GM21723 (cell line): ENCODE data around the gene FMO3.

Source experiments
- ATAC-seq: cut with Tn5 transposase; IDR thresholded peaks from one replicate; pipeline ENCODE4 v1.9.1; 2021; ENCODE audit warnings: mild to moderate bottlenecking, moderate library complexity; ENCODE audit not compliant: unreplicated experiment

FMO3 gene

DNA sequence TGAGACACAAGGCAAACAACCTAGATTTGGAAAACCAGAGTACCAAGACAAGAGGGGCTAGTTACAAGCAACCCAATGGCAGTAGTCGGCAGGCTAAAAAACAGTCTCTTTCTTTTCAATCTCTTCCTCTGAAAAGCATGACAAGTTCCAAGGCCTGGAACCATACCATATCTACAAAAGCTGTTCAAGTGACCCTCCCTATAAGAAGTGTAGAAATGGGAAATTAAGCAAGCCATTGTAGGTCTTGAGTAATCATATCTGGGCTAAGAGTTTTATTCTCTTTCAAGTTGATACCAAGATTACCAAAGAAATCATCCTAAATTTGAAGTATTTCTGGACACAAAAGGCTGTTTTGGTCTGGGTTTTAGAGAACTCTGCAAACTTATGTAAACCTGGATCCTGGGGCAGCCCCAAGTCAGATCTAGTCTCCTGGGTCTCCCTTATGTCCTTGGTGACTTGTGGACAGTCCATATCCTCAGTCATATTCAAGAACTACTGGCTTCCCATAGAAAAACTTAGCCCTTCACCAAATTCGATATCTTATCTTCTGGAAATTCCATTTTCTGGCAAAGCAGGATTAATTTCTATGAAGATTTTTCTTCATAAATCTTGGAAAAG is 24.7 kb downstream of the FMO3 start:
- no peak for ATAC-seq

DNA sequence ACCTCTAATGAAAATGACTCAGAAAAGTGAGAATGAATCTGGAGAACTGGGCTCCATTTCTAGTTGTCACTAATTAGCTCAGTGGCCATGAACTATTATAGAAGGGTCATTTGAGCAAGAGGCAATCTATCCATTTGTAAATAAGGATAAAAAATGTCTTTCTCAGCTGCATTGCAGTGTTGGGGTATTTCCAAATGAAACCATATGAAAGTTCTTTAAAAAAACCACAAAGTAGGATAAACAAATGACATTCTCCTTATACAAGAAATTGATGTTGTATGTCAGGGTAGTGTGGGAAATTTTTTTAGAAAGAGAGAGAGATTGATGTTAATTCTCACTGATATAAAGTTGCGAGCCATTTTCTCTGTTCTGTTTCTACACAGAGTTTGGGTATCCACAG is 26.0 kb downstream of the FMO3 start:
- no peak for ATAC-seq

DNA sequence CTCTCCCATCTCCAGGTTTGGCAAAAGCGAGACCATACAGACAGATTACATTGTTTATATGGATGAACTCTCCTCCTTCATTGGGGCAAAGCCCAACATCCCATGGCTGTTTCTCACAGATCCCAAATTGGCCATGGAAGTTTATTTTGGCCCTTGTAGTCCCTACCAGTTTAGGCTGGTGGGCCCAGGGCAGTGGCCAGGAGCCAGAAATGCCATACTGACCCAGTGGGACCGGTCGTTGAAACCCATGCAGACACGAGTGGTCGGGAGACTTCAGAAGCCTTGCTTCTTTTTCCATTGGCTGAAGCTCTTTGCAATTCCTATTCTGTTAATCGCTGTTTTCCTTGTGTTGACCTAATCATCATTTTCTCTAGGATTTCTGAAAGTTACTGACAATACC is 26.4 kb downstream of the FMO3 start:
- ATAC-seq, result no peak

DNA sequence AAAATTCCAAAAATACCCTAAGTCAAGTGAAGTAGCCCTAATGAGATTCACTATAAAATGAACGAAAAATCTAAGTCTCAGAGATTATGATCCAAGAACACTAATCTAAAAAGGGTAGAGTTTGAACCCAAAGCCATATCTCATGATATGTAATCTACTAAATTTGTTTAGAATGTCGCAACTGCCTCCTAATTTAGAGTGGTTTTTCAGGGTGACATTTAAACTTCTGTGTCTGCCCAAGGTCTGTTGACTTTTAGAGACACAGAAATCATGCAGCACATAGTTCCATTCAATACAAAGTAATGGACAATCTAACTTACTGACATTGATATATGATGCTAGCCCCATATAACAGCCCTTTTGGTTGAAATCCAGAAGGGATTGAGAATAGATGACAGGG is 28.9 kb downstream of the FMO3 start:
- no peak for ATAC-seq

- no peak for ATAC-seq
Measured at GRCh38 chr1:171122299-171122698, 31.6 kb downstream of the FMO3 start.

GRCh38 chr1:171122893-171123292 is 32.2 kb downstream of the FMO3 start:
- no peak for ATAC-seq

- ATAC-seq, result no peak
Measured at GRCh38 chr1:171126504-171126903, 35.8 kb downstream of the FMO3 start.

GRCh38 chr1:171127099-171127498 is 36.4 kb downstream of the FMO3 start:
- ATAC-seq, result no peak

DNA sequence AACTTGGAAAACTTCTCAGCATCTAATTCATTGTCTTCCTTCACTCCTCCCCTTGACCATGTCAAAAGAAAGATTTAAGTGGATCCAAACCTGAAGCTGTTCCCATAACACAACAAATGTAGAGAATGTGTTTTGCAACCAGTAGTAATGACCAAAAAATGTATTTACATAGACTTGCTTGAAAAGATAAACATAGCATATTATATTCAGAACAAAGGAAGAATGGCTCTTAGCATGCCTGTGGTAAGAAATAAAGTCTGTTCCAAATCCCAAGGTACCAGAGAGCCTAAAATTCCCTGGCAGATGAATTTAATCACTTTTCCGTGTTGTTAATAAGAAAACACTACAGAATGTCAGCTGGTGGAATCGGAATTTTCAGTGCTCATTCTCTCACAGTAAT is 36.8 kb downstream of the FMO3 start:
- ATAC-seq, result no peak

GRCh38 chr1:171128463-171128862 is 37.8 kb downstream of the FMO3 start:
- no peak for ATAC-seq

GRCh38 chr1:171134204-171134923 is 43.7 kb downstream of the FMO3 start:
- no peak for ATAC-seq

DNA sequence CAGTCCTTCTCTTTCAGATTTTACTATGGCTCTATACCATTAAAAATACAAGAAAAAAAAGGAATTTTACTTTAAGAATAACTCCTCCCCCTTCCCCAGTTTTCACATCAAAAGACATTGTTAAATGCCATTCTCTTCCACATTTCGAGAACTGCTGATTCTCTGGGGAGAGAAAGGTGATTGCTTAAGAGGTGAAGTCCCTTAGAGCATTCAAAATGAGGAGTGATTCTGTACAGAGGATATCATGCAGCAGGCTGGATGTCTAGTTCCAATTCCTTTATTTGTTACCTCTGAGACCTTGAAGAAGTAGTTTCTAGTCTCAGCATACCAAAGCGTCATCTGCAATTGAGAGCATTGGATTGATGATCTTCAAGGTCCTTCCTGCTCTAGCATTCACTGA is 46.9 kb downstream of the FMO3 start:
- no peak for ATAC-seq

DNA sequence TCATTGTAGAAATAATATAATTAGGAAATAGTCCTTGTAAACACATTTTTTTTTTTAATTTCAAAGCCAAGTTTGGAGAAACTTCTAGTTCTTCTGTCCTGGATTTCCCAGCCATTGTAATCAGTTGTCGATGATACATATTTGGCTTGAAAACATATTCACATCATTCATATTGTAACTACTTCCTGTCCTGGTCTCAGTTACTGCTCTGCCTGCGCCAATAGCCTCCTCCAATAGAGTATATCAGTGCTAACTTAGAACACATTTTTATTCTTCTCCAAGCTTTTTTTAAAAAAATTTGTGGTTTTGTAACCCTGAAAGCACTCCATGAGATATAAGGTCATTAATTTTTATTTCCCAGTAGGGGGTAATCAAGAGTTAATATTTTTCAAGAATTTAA is 48.3 kb downstream of the FMO3 start:
- no peak for ATAC-seq

- ATAC-seq, result no peak
Measured at GRCh38 chr1:171139890-171140289, 49.2 kb downstream of the FMO3 start.

- ATAC-seq, result no peak
Measured at GRCh38 chr1:171140401-171140800, 49.7 kb downstream of the FMO3 start.

GRCh38 chr1:171140956-171141687 is 50.4 kb downstream of the FMO3 start:
- no peak for ATAC-seq

DNA sequence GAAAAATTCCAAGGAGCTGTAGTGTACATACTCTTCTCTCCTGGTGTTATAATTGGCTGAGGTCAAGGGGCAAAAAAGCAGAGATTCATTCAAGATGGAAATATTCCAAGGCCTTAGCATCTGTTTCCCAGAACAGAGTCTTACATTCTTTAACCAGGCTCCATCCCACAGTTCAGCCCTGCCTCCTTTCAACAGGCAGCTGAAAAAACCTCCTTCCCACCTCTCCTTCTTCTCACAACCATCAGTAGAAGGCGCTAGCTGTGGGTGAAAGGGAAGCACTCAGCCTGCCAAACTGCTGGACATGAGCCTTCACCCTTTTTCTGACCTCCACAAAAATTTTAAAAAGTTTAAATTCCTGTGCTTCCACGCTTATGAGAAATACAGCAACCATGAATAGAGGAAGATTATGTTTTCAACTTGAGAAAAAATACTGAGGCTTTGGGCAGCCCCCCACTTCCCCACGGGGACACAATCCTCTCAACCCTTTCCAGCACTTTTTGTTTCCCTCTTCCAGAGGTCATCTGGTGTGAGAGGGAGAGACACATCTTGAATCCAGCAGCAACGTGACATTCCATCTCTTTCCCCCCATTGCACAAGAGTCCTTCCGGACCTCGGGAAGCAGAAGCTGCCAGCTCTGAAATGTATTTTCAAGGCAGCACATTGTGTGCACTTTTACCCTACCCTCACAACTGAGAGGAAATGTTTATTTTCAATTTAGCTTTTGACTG is 51.1 kb downstream of the FMO3 start:
- ATAC-seq, result no peak

- no peak for ATAC-seq
Measured at GRCh38 chr1:171142416-171143385, 52.0 kb downstream of the FMO3 start.

- ATAC-seq, result no peak
Measured at GRCh38 chr1:171150156-171150555, 59.5 kb downstream of the FMO3 start.

DNA sequence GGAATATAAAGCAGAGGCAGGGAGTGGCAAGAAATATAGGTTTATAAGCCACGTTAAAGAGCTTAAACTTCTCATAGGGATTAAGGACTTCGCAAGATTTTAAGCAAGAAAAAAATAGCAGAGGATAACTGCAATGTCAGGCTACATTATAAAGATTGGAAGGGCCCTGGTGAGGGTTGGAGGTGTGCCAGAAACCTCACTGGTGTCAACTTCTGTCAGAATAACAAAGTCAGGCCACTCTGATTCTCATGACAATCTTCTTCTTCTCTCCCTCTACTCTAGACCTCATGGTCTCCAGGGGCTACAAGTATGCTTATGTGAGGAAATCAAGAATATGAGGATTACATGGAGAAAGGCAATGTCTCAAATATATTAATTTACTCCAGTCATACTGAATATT is 61.8 kb downstream of the FMO3 start:
- no peak for ATAC-seq
